ENCODE data around the gene SEMA4F.

SEMA4F gene

GRCh38 chr2:74730530-74730929 lies 76.5 kb downstream of the SEMA4F start:
- H3K4me3 ChIP-seq (ENCODE audit: low read depth, low read length) = no peak overlapping the region
- no peak for TF ChIP-seq CTCF (IDR thresholded peaks at IDR 0.05; ENCODE audit: borderline replicate concordance, insufficient read depth, low read depth, low read length)
